Osteoblast (primary cell): ENCODE measurements around the gene TBL1XR1. TPM values are rescaled to one million over a fixed set of nuclear protein-coding genes. Genes with fewer than 3 reads are reported as not detected.

Experiments
- DNase-seq: peaks from one replicate; pipeline ENCODE4 v3.0.0; 2011; ENCODE audit warnings: low spot score, mixed read lengths; ENCODE audit not compliant: insufficient read length; ENCODE audit errors: missing footprints
- H2AFZ ChIP-seq: 2 replicates; pipeline ENCODE4 v1.6.0; 2011; ENCODE audit warnings: mild to moderate bottlenecking, low read length
- H3K27ac ChIP-seq: 2 replicates; pipeline ENCODE4 v1.5.1; 2011; ENCODE audit warnings: mild to moderate bottlenecking, low read depth, low read length, moderate library complexity
- H3K27me3 ChIP-seq: 2 replicates; pipeline ENCODE4 v1.6.0; 2012; ENCODE audit warnings: mild to moderate bottlenecking, control low read depth, inconsistent platforms, low read length, moderate library complexity; ENCODE audit not compliant: insufficient read depth
- H3K36me3 ChIP-seq: 2 replicates; pipeline ENCODE4 v1.5.1; 2011; ENCODE audit warnings: mild to moderate bottlenecking, low read length, control low read depth, moderate library complexity; ENCODE audit not compliant: insufficient read depth
- H3K4me1 ChIP-seq: 2 replicates; pipeline ENCODE4 v1.5.1; 2011; ENCODE audit warnings: mild to moderate bottlenecking, low read length, control low read depth, moderate library complexity; ENCODE audit not compliant: insufficient read depth
- H3K4me2 ChIP-seq: 2 replicates; pipeline ENCODE4 v1.6.0; 2011; ENCODE audit warnings: mild to moderate bottlenecking, low read length; ENCODE audit not compliant: insufficient read depth
- H3K4me3 ChIP-seq: fragments of 200-600 bp; sonication (generic); 3 replicates; pipeline ENCODE4 v1.5.1; 2012; ENCODE audit warnings: mild to moderate bottlenecking, low read length, inconsistent platforms; ENCODE audit not compliant: insufficient read depth
- H3K79me2 ChIP-seq: 2 replicates; pipeline ENCODE4 v1.6.0; 2012; ENCODE audit warnings: mild to moderate bottlenecking, low read length, control low read depth, inconsistent platforms; ENCODE audit not compliant: insufficient read depth
- H3K9me3 ChIP-seq: 2 replicates; pipeline ENCODE4 v1.5.1; 2011; ENCODE audit warnings: low read depth, low read length, control low read depth
- H4K20me1 ChIP-seq: 2 replicates; pipeline ENCODE4 v1.6.0; 2012; ENCODE audit warnings: mild to moderate bottlenecking, low read length, control low read depth; ENCODE audit not compliant: insufficient read depth
- CTCF ChIP-seq: IDR thresholded peaks from 2 replicates; pipeline ENCODE4 v1.5.1; 2011; ENCODE audit warnings: mild to moderate bottlenecking, low read depth, low read length, moderate library complexity; ENCODE audit errors: extremely low read depth
- total RNA-seq: library from RNA; depleted of rRNA; stranded (reverse); fragments of >200 nt; gene quantifications from 2 replicates; pipeline ENCODE4 v1.2.3, GENCODE V29; 2012

The TBL1XR1 gene
- total RNA-seq, 1 donor = 297 TPM

- TF ChIP-seq CTCF = no peak
- no peak overlapping the region for H3K4me3 ChIP-seq
- H3K27me3 ChIP-seq = no peaks in the 10 kb centered on the region
- H4K20me1 ChIP-seq = peaks cover 77% of the 10 kb centered on the region
- no peak overlapping the region for H2AFZ ChIP-seq
- H3K4me2 ChIP-seq = no peak overlapping the region
- peaks cover 97% of the 10 kb centered on the region for H3K79me2 ChIP-seq
- no peaks in the 10 kb centered on the region for H3K9me3 ChIP-seq
- no peak for DNase-seq
- peaks cover 8% of the 10 kb centered on the region for H3K4me1 ChIP-seq
- H3K27ac ChIP-seq = no peak overlapping the region
- no peaks in the 10 kb centered on the region for H3K36me3 ChIP-seq
Observed at GRCh38 chr3:177135841-177136492, 61.3 kb downstream of the TBL1XR1 start.

- TF ChIP-seq CTCF = no peak
- Histone ChIP-seq H2AFZ (no peak overlapping the region), H3K79me2 (peaks cover 96% of the 10 kb centered on the region), H3K36me3 (no peaks in the 10 kb centered on the region), H3K4me3 (no peak overlapping the region), H4K20me1 (peaks cover 69% of the 10 kb centered on the region), H3K27ac (no peak overlapping the region), H3K9me3 (no peaks in the 10 kb centered on the region), H3K4me2 (no peak overlapping the region), H3K27me3 (no peaks in the 10 kb centered on the region), H3K4me1 (peaks cover 8% of the 10 kb centered on the region)
- DNase-seq = peak; percentile 58
Observed at GRCh38 chr3:177134816-177135210, 62.5 kb downstream of the TBL1XR1 start.

GRCh38 chr3:177133860-177134815 lies 63.1 kb downstream of the TBL1XR1 start:
- no peak overlapping the region for H2AFZ ChIP-seq
- DNase-seq = no peak
- H3K4me2 ChIP-seq = no peak overlapping the region
- H3K4me1 ChIP-seq = peaks cover 8% of the 10 kb centered on the region
- H3K79me2 ChIP-seq = peaks cover 96% of the 10 kb centered on the region
- H3K4me3 ChIP-seq = no peak overlapping the region
- no peaks in the 10 kb centered on the region for H3K27me3 ChIP-seq
- no peaks in the 10 kb centered on the region for H3K36me3 ChIP-seq
- no peak for TF ChIP-seq CTCF
- H3K27ac ChIP-seq = no peak overlapping the region
- peaks cover 65% of the 10 kb centered on the region for H4K20me1 ChIP-seq
- no peaks in the 10 kb centered on the region for H3K9me3 ChIP-seq
